GM12873 (cell line): ENCODE data around the gene RNF223.

Experiments used
- CTCF ChIP-seq: IDR thresholded peaks from 2 replicates; pipeline ENCODE4 v1.5.1; 2012; ENCODE audit warnings: low read depth, mild to moderate bottlenecking, moderate library complexity, low read length, control low read depth; ENCODE audit not compliant: insufficient read depth; ENCODE audit errors: missing control alignments

The RNF223 gene

GRCh38 chr1:1119272-1119890 is 45.3 kb upstream of the RNF223 start:
- no peak for TF ChIP-seq CTCF

GRCh38 chr1:1118876-1119220 is 44.7 kb upstream of the RNF223 start:
- no peak for TF ChIP-seq CTCF

- no peak for TF ChIP-seq CTCF
Observed at GRCh38 chr1:1118011-1118875, 44.1 kb upstream of the RNF223 start.

- no peak for TF ChIP-seq CTCF
Observed at GRCh38 chr1:1117469-1117831, 43.3 kb upstream of the RNF223 start.

GRCh38 chr1:1116701-1117468 is 42.8 kb upstream of the RNF223 start:
- no peak for TF ChIP-seq CTCF

- TF ChIP-seq CTCF, result no peak
Observed at GRCh38 chr1:1115786-1116700, 41.9 kb upstream of the RNF223 start, which contains the start of gene C1orf159. Gene C1orf159 (minus strand): TSS chr1:1116089. CDS start chr1:1091543, 24,546 bp downstream.
